Measurements from ENCODE around the gene UBAP1.

The UBAP1 gene

DNA sequence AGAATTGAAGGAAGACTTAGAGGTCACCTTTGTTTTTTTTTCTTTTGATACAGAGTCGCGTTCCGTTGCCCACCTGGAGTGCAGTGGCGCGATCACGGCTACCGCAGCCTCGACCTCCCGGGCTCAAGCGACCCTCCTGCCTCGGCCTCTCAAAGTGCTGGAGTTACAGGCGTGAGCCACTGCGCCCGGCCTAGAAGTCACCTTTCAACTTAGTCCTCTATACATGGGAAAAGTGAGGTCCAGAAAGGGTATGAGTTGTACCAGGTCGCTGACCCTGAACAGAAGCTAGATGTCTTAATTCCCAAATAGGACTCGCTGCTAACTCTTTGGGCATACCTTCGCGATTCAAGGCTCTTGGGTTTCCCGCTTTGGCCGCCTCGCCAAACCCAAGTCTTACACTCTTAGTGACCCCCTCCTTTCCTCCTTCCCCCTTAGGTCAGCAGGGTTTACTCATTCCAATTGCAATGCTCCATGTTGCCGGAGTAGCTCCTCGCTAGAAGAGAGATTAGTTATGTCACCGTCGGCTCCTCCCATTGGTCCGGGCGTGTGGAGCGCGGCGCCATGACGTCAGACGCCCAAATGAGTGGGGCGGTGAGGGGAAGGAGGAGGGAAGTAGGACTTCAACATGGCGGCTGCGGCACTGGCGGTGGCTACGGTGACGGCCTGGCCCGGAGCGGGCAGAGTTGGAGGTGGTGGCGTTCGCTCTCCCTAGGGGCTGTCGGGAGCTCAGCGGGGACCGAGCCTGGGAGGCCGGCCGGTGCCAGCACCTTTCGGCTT, at the start of gene UBAP1 (continued):
- no peak for TF ChIP-seq ZNF202 (tag by site-specific recombination; IDR thresholded peaks at IDR 0.05; ENCODE audit: borderline replicate concordance)

- no peaks in the 10 kb centered on the region for H3K9me3 ChIP-seq (ENCODE audit: control insufficient read depth, insufficient read depth, low read depth, low read length)
- H3K27ac ChIP-seq (ENCODE audit: extremely low read depth, low read depth, low read length) = no peak overlapping the region
- H3K36me3 ChIP-seq (ENCODE audit: control insufficient read depth in 2 of 2, insufficient read depth in 1 of 2, low read length in 2 of 2) = no peaks in the 10 kb centered on the region
- CTCF ChIA-PET = interaction anchor here (0.6 to 1.1 kb wide), 3 partner anchors 8 to 58 kb away, joined by 3 to 4 read pairs (median 4); no protein-coding TSS in a partner anchor
- no peak for TF ChIP-seq ZNF24 (tag by site-specific recombination; IDR thresholded peaks at IDR 0.05)
- TF ChIP-seq, protein P1, sequence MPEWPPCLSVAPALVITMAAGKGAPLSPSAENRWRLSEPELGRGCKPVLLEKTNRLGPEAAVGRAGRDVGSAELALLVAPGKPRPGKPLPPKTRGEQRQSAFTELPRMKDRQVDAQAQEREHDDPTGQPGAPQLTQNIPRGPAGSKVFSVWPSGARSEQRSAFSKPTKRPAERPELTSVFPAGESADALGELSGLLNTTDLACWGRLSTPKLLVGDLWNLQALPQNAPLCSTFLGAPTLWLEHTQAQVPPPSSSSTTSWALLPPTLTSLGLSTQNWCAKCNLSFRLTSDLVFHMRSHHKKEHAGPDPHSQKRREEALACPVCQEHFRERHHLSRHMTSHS (tag by site-specific recombination; IDR thresholded peaks at IDR 0.05) = no peak
- TF ChIP-seq TRIM28 (IDR thresholded peaks at IDR 0.05; ENCODE audit: borderline replicate concordance, low read length) = no peak
- no peak for TF ChIP-seq ATF2 (tag by site-specific recombination; IDR thresholded peaks at IDR 0.05; ENCODE audit: low read depth)
- no peak for TF ChIP-seq BCL11A (tag by site-specific recombination; IDR thresholded peaks at IDR 0.05; ENCODE audit: low read depth)
- TF ChIP-seq ZNF48 (tag by site-specific recombination; IDR thresholded peaks at IDR 0.05) = no peak
- no peak for TF ChIP-seq ZNF292 (tag by site-specific recombination; IDR thresholded peaks at IDR 0.05; ENCODE audit: borderline replicate concordance, low read depth)
- TF ChIP-seq ZNF140 (tag by site-specific recombination; IDR thresholded peaks at IDR 0.05) = no peak
- TF ChIP-seq ZSCAN4 (tag by site-specific recombination; IDR thresholded peaks at IDR 0.05) = no peak
- TF ChIP-seq ZNF350 (tag by site-specific recombination; IDR thresholded peaks at IDR 0.05) = no peak
- no peak for TF ChIP-seq ZFP37 (tag by site-specific recombination; IDR thresholded peaks at IDR 0.05)
- H3K4me1 ChIP-seq (ENCODE audit: control insufficient read depth, insufficient read depth, low read length) = no peaks in the 10 kb centered on the region
- POLR2A ChIA-PET = no interaction called here
- no peak overlapping the region for H3K4me3 ChIP-seq (ENCODE audit: low read depth, low read length)
These were observed 47.3 kb upstream of the UBAP1 start for GRCh38 chr9:34131571-34131970.

DNA sequence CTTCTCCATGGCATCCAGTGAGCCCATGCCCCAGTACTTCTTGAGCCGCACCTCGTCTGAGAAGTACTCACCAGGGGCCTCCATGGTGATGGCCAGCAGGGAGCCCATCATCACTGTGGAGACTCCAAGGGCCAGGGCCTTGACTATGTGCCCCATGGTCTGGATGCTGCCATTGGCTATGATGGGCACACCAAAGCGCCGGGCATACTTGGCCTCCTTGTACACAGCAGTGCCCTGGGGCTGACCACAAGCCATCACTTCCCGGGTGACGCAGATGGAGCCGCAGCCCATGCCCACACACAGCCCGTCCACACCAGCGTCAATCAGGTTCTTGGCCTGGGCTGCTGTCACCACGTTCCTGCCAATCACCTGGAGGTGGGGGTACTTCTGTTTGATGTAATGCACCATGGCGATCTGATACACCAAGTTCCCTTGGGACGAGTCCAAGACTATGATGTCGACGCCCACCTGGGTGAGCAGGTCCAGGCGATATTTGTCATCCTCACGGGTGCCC, 45.4 kb upstream of the UBAP1 start:
- H3K4me1 ChIP-seq (ENCODE audit: control insufficient read depth, insufficient read depth, low read length) = no peaks in the 10 kb centered on the region
- H3K27ac ChIP-seq (ENCODE audit: extremely low read depth, low read depth, low read length) = no peak overlapping the region
- POLR2A ChIA-PET = interaction anchor here (0.6 kb wide), 1 partner anchor 85 kb away, joined by 4 read pairs; no protein-coding TSS in a partner anchor
- no peaks in the 10 kb centered on the region for H3K9me3 ChIP-seq (ENCODE audit: control insufficient read depth, insufficient read depth, low read depth, low read length)
- H3K36me3 ChIP-seq (ENCODE audit: control insufficient read depth in 2 of 2, insufficient read depth in 1 of 2, low read length in 2 of 2) = no peaks in the 10 kb centered on the region
- CTCF ChIA-PET = interaction anchor here (0.5 to 1.5 kb wide), 5 partner anchors 12 to 36 kb away, joined by 3 to 4 read pairs (median 3); no protein-coding TSS in a partner anchor
- no peak overlapping the region for H3K4me3 ChIP-seq (ENCODE audit: low read depth, low read length)
- TF ChIP-seq ZNF660 (tag by site-specific recombination; IDR thresholded peaks at IDR 0.05) (no peak), ZNF26 (tag by site-specific recombination; IDR thresholded peaks at IDR 0.05) (no peak), ZSCAN16 (tag by site-specific recombination; IDR thresholded peaks at IDR 0.05) (no peak), ZNF292 (tag by site-specific recombination; IDR thresholded peaks at IDR 0.05; ENCODE audit: borderline replicate concordance, low read depth) (no peak), KLF1 (tag by site-specific recombination; IDR thresholded peaks at IDR 0.05) (no peak)
- TF ChIP-seq, protein P2, sequence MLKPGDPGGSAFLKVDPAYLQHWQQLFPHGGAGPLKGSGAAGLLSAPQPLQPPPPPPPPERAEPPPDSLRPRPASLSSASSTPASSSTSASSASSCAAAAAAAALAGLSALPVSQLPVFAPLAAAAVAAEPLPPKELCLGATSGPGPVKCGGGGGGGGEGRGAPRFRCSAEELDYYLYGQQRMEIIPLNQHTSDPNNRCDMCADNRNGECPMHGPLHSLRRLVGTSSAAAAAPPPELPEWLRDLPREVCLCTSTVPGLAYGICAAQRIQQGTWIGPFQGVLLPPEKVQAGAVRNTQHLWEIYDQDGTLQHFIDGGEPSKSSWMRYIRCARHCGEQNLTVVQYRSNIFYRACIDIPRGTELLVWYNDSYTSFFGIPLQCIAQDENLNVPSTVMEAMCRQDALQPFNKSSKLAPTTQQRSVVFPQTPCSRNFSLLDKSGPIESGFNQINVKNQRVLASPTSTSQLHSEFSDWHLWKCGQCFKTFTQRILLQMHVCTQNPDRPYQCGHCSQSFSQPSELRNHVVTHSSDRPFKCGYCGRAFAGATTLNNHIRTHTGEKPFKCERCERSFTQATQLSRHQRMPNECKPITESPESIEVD (tag by site-specific recombination; IDR thresholded peaks at IDR 0.05) = no peak
- TF ChIP-seq, protein P3, sequence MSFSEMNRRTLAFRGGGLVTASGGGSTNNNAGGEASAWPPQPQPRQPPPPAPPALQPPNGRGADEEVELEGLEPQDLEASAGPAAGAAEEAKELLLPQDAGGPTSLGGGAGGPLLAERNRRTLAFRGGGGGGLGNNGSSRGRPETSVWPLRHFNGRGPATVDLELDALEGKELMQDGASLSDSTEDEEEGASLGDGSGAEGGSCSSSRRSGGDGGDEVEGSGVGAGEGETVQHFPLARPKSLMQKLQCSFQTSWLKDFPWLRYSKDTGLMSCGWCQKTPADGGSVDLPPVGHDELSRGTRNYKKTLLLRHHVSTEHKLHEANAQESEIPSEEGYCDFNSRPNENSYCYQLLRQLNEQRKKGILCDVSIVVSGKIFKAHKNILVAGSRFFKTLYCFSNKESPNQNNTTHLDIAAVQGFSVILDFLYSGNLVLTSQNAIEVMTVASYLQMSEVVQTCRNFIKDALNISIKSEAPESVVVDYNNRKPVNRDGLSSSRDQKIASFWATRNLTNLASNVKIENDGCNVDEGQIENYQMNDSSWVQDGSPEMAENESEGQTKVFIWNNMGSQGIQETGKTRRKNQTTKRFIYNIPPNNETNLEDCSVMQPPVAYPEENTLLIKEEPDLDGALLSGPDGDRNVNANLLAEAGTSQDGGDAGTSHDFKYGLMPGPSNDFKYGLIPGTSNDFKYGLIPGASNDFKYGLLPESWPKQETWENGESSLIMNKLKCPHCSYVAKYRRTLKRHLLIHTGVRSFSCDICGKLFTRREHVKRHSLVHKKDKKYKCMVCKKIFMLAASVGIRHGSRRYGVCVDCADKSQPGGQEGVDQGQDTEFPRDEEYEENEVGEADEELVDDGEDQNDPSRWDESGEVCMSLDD (tag by site-specific recombination; IDR thresholded peaks at IDR 0.05) = no peak

Measured in HEK293 (cell line).